ENCODE data around the gene SUCLA2.

The SUCLA2 gene

GRCh38 chr13:47908197-47908902, 92.7 kb downstream of the SUCLA2 start:
- WGBS (ENCODE audit: insufficient coverage): 96% methylated on average over 10 of the region's 12 CpGs
- no peak overlapping the region for H3K27ac ChIP-seq (ENCODE audit: insufficient read depth in 1 of 2, low read depth in 1 of 2, low read length in 2 of 2, poor library complexity in 1 of 2, severe bottlenecking in 2 of 2)
- H3K4me1 ChIP-seq (ENCODE audit: control extremely low read depth in 1 of 4, control insufficient read depth in 4 of 4, insufficient read depth in 4 of 4, low read length in 3 of 4): peaks cover 0 to 2% (median 0%) of the 10 kb centered on the region in 4 experiments
- peaks cover 0 to 8% (median 0%) of the 10 kb centered on the region in 5 experiments for H3K9me3 ChIP-seq (ENCODE audit: control extremely low read depth in 1 of 5, control insufficient read depth in 4 of 5, insufficient read depth in 2 of 5, low read depth in 1 of 5, low read length in 4 of 5)
- H3K36me3 ChIP-seq (ENCODE audit: control insufficient read depth in 4 of 4, insufficient read depth in 4 of 4, low read length in 3 of 4): no peaks in the 10 kb centered on the region
- no peak overlapping the region for H3K4me3 ChIP-seq (ENCODE audit: control insufficient read depth in 1 of 7, extremely low read depth in 1 of 7, insufficient read depth in 4 of 7, low read depth in 2 of 7, low read length in 6 of 7)
- ChIA-PET POLR2A (no interaction called here), CTCF (no interaction called here)
- no peaks in the 10 kb centered on the region for H3K27me3 ChIP-seq (replicated peaks in 2 of 5; ENCODE audit: control insufficient read depth in 4 of 5, insufficient read depth in 5 of 5, low read length in 4 of 5)
- DNase-seq: no peak

- Histone ChIP-seq H3K27ac (ENCODE audit: insufficient read depth in 1 of 2, low read depth in 1 of 2, low read length in 2 of 2, poor library complexity in 1 of 2, severe bottlenecking in 2 of 2) (no peak overlapping the region), H3K36me3 (ENCODE audit: control insufficient read depth in 4 of 4, insufficient read depth in 4 of 4, low read length in 3 of 4) (no peaks in the 10 kb centered on the region), H3K27me3 (replicated peaks in 2 of 5; ENCODE audit: control insufficient read depth in 4 of 5, insufficient read depth in 5 of 5, low read length in 4 of 5) (no peaks in the 10 kb centered on the region), H3K9me3 (ENCODE audit: control extremely low read depth in 1 of 5, control insufficient read depth in 4 of 5, insufficient read depth in 2 of 5, low read depth in 1 of 5, low read length in 4 of 5) (peaks cover 0 to 8% (median 0%) of the 10 kb centered on the region in 5 experiments), H3K4me3 (ENCODE audit: control insufficient read depth in 1 of 7, extremely low read depth in 1 of 7, insufficient read depth in 4 of 7, low read depth in 2 of 7, low read length in 6 of 7) (no peak overlapping the region), H3K4me1 (ENCODE audit: control extremely low read depth in 1 of 4, control insufficient read depth in 4 of 4, insufficient read depth in 4 of 4, low read length in 3 of 4) (peaks cover 0 to 2% (median 0%) of the 10 kb centered on the region in 4 experiments)
- WGBS (ENCODE audit: insufficient coverage): no CpG with 5 or more reads among the region's 1 CpG
- ChIA-PET CTCF (no interaction called here), POLR2A (no interaction called here)
- no peak for DNase-seq
Observed at GRCh38 chr13:47904891-47905290, 96.2 kb downstream of the SUCLA2 start.

- H3K4me1 ChIP-seq (ENCODE audit: control extremely low read depth in 1 of 4, control insufficient read depth in 4 of 4, insufficient read depth in 4 of 4, low read length in 3 of 4): peaks cover 0 to 2% (median 0%) of the 10 kb centered on the region in 4 experiments
- no peaks in the 10 kb centered on the region for H3K36me3 ChIP-seq (ENCODE audit: control insufficient read depth in 4 of 4, insufficient read depth in 4 of 4, low read length in 3 of 4)
- ChIA-PET CTCF (no interaction called here), POLR2A (no interaction called here)
- WGBS (ENCODE audit: insufficient coverage): 94% methylated on average over 13 of the region's 13 CpGs
- peak overlapping the region in 2 of 7 experiments; percentile 19 to 24 for H3K4me3 ChIP-seq (ENCODE audit: control insufficient read depth in 1 of 7, extremely low read depth in 1 of 7, insufficient read depth in 4 of 7, low read depth in 2 of 7, low read length in 6 of 7)
- no peak for DNase-seq
- no peaks in the 10 kb centered on the region for H3K27me3 ChIP-seq (replicated peaks in 2 of 5; ENCODE audit: control insufficient read depth in 4 of 5, insufficient read depth in 5 of 5, low read length in 4 of 5)
- H3K9me3 ChIP-seq (ENCODE audit: control extremely low read depth in 1 of 5, control insufficient read depth in 4 of 5, insufficient read depth in 2 of 5, low read depth in 1 of 5, low read length in 4 of 5): peaks cover 0 to 8% (median 0%) of the 10 kb centered on the region in 5 experiments
- H3K27ac ChIP-seq (ENCODE audit: insufficient read depth in 1 of 2, low read depth in 1 of 2, low read length in 2 of 2, poor library complexity in 1 of 2, severe bottlenecking in 2 of 2): no peak overlapping the region
Observed at GRCh38 chr13:47904241-47904640, 96.8 kb downstream of the SUCLA2 start.

- H3K4me1 ChIP-seq (ENCODE audit: control extremely low read depth in 1 of 4, control insufficient read depth in 4 of 4, insufficient read depth in 4 of 4, low read length in 3 of 4): peaks cover 0 to 2% (median 0%) of the 10 kb centered on the region in 4 experiments
- ChIA-PET POLR2A (no interaction called here), CTCF (no interaction called here)
- H3K4me3 ChIP-seq (ENCODE audit: control insufficient read depth in 1 of 7, extremely low read depth in 1 of 7, insufficient read depth in 4 of 7, low read depth in 2 of 7, low read length in 6 of 7): peak overlapping the region in 2 of 7 experiments; percentile 19 to 24
- no peaks in the 10 kb centered on the region for H3K36me3 ChIP-seq (ENCODE audit: control insufficient read depth in 4 of 4, insufficient read depth in 4 of 4, low read length in 3 of 4)
- H3K27ac ChIP-seq (ENCODE audit: insufficient read depth in 1 of 2, low read depth in 1 of 2, low read length in 2 of 2, poor library complexity in 1 of 2, severe bottlenecking in 2 of 2): no peak overlapping the region
- 46% methylated on average over 5 of the region's 6 CpGs for WGBS (ENCODE audit: insufficient coverage)
- peak; percentile 2 to 55 (median 40) for DNase-seq
- peaks cover 0 to 6% (median 0%) of the 10 kb centered on the region in 5 experiments for H3K9me3 ChIP-seq (ENCODE audit: control extremely low read depth in 1 of 5, control insufficient read depth in 4 of 5, insufficient read depth in 2 of 5, low read depth in 1 of 5, low read length in 4 of 5)
- H3K27me3 ChIP-seq (replicated peaks in 2 of 5; ENCODE audit: control insufficient read depth in 4 of 5, insufficient read depth in 5 of 5, low read length in 4 of 5): no peaks in the 10 kb centered on the region
Observed at GRCh38 chr13:47903836-47904235, 97.2 kb downstream of the SUCLA2 start.

- H3K27me3 ChIP-seq (replicated peaks in 2 of 5; ENCODE audit: control insufficient read depth in 4 of 5, insufficient read depth in 5 of 5, low read length in 4 of 5): no peaks in the 10 kb centered on the region
- H3K4me1 ChIP-seq (ENCODE audit: control extremely low read depth in 1 of 4, control insufficient read depth in 4 of 4, insufficient read depth in 4 of 4, low read length in 3 of 4): peaks cover 0 to 2% (median 0%) of the 10 kb centered on the region in 4 experiments
- H3K27ac ChIP-seq (ENCODE audit: insufficient read depth in 1 of 2, low read depth in 1 of 2, low read length in 2 of 2, poor library complexity in 1 of 2, severe bottlenecking in 2 of 2): no peak overlapping the region
- 100% methylated on average over 3 of the region's 3 CpGs for WGBS (ENCODE audit: insufficient coverage)
- ChIA-PET CTCF (no interaction called here), POLR2A (no interaction called here)
- no peak for DNase-seq
- no peak overlapping the region for H3K4me3 ChIP-seq (ENCODE audit: control insufficient read depth in 1 of 7, extremely low read depth in 1 of 7, insufficient read depth in 4 of 7, low read depth in 2 of 7, low read length in 6 of 7)
- H3K9me3 ChIP-seq (ENCODE audit: control extremely low read depth in 1 of 5, control insufficient read depth in 4 of 5, insufficient read depth in 2 of 5, low read depth in 1 of 5, low read length in 4 of 5): no peaks in the 10 kb centered on the region
- no peaks in the 10 kb centered on the region for H3K36me3 ChIP-seq (ENCODE audit: control insufficient read depth in 4 of 4, insufficient read depth in 4 of 4, low read length in 3 of 4)
Observed at GRCh38 chr13:47901441-47901840, 99.6 kb downstream of the SUCLA2 start.

- CTCF ChIA-PET: no interaction called here
- POLR2A ChIA-PET: no interaction called here
- Histone ChIP-seq H3K4me3 (ENCODE audit: control insufficient read depth in 1 of 7, extremely low read depth in 1 of 7, insufficient read depth in 4 of 7, low read depth in 2 of 7, low read length in 6 of 7) (no peak overlapping the region), H3K36me3 (ENCODE audit: control insufficient read depth in 4 of 4, insufficient read depth in 4 of 4, low read length in 3 of 4) (no peaks in the 10 kb centered on the region), H3K4me1 (ENCODE audit: control extremely low read depth in 1 of 4, control insufficient read depth in 4 of 4, insufficient read depth in 4 of 4, low read length in 3 of 4) (peaks cover 0 to 3% (median 3%) of the 10 kb centered on the region in 4 experiments), H3K9me3 (ENCODE audit: control extremely low read depth in 1 of 5, control insufficient read depth in 4 of 5, insufficient read depth in 2 of 5, low read depth in 1 of 5, low read length in 4 of 5) (no peaks in the 10 kb centered on the region), H3K27ac (ENCODE audit: insufficient read depth in 1 of 2, low read depth in 1 of 2, low read length in 2 of 2, poor library complexity in 1 of 2, severe bottlenecking in 2 of 2) (no peak overlapping the region), H3K27me3 (replicated peaks in 2 of 5; ENCODE audit: control insufficient read depth in 4 of 5, insufficient read depth in 5 of 5, low read length in 4 of 5) (no peaks in the 10 kb centered on the region)
- WGBS (ENCODE audit: insufficient coverage): no CpG with 5 or more reads among the region's 3 CpGs
- no peak for DNase-seq
Observed at GRCh38 chr13:47898080-47898479, 103.0 kb downstream of the SUCLA2 start.

- ChIA-PET CTCF (no interaction called here), POLR2A (no interaction called here)
- H3K4me1 ChIP-seq (ENCODE audit: control extremely low read depth in 1 of 4, control insufficient read depth in 4 of 4, insufficient read depth in 4 of 4, low read length in 3 of 4): peaks cover 0 to 3% (median 3%) of the 10 kb centered on the region in 4 experiments
- no peaks in the 10 kb centered on the region for H3K27me3 ChIP-seq (replicated peaks in 2 of 5; ENCODE audit: control insufficient read depth in 4 of 5, insufficient read depth in 5 of 5, low read length in 4 of 5)
- no peak overlapping the region for H3K27ac ChIP-seq (ENCODE audit: insufficient read depth in 1 of 2, low read depth in 1 of 2, low read length in 2 of 2, poor library complexity in 1 of 2, severe bottlenecking in 2 of 2)
- WGBS (ENCODE audit: insufficient coverage): 95% methylated on average over 2 of the region's 2 CpGs
- H3K9me3 ChIP-seq (ENCODE audit: control extremely low read depth in 1 of 5, control insufficient read depth in 4 of 5, insufficient read depth in 2 of 5, low read depth in 1 of 5, low read length in 4 of 5): no peaks in the 10 kb centered on the region
- H3K36me3 ChIP-seq (ENCODE audit: control insufficient read depth in 4 of 4, insufficient read depth in 4 of 4, low read length in 3 of 4): no peaks in the 10 kb centered on the region
- no peak for DNase-seq
- H3K4me3 ChIP-seq (ENCODE audit: control insufficient read depth in 1 of 7, extremely low read depth in 1 of 7, insufficient read depth in 4 of 7, low read depth in 2 of 7, low read length in 6 of 7): no peak overlapping the region
Observed at GRCh38 chr13:47897411-47898050, 103.5 kb downstream of the SUCLA2 start.

All from common myeloid progenitor, CD34-positive (primary cell).